GM12873 (cell line): ENCODE data around the gene TRIM6.

ENCODE experiments used
- CTCF ChIP-seq: IDR thresholded peaks from 2 replicates; pipeline ENCODE4 v1.5.1; 2012; ENCODE audit warnings: low read depth, mild to moderate bottlenecking, moderate library complexity, low read length, control low read depth; ENCODE audit not compliant: insufficient read depth; ENCODE audit errors: missing control alignments

The TRIM6 gene

GRCh38 chr11:5625281-5625680 lies 28.8 kb downstream of the TRIM6 start:
- TF ChIP-seq CTCF, result no peak

GRCh38 chr11:5626196-5626595 lies 29.8 kb downstream of the TRIM6 start:
- TF ChIP-seq CTCF, result no peak

- TF ChIP-seq CTCF, result no peak
Observed at GRCh38 chr11:5631417-5631816, 35.0 kb downstream of the TRIM6 start.

GRCh38 chr11:5631969-5632635 lies 35.7 kb downstream of the TRIM6 start:
- TF ChIP-seq CTCF, result no peak

GRCh38 chr11:5639953-5640352 lies 43.5 kb downstream of the TRIM6 start:
- no peak for TF ChIP-seq CTCF

GRCh38 chr11:5643585-5643984 lies 47.1 kb downstream of the TRIM6 start:
- no peak for TF ChIP-seq CTCF

GRCh38 chr11:5646139-5646538 lies 49.7 kb downstream of the TRIM6 start:
- TF ChIP-seq CTCF, result no peak
